Left renal pelvis (tissue), 4 donors: Measurements from ENCODE around the gene SND1. TPM values are rescaled to one million over a fixed set of nuclear protein-coding genes. Genes with fewer than 3 reads are reported as not detected.

Experiments
- DNase-seq, 4 donors: peaks; one replicate each; pipeline ENCODE4 v3.0.0-alpha.2; 2013; ENCODE audit warnings: low read depth in 4 of 4, low spot score in 3 of 4
- polyA plus RNA-seq, 4 donors: library from polyadenylated mRNA; unstranded; fragments of 120-200 nt; gene quantifications; one replicate each; pipeline ENCODE4 v1.2.1, GENCODE V29; 2013; ENCODE audit not compliant: insufficient read length in 4 of 4

Gene SND1
- polyA plus RNA-seq, 4 donors: 129 to 161 (median 145) TPM

DNA sequence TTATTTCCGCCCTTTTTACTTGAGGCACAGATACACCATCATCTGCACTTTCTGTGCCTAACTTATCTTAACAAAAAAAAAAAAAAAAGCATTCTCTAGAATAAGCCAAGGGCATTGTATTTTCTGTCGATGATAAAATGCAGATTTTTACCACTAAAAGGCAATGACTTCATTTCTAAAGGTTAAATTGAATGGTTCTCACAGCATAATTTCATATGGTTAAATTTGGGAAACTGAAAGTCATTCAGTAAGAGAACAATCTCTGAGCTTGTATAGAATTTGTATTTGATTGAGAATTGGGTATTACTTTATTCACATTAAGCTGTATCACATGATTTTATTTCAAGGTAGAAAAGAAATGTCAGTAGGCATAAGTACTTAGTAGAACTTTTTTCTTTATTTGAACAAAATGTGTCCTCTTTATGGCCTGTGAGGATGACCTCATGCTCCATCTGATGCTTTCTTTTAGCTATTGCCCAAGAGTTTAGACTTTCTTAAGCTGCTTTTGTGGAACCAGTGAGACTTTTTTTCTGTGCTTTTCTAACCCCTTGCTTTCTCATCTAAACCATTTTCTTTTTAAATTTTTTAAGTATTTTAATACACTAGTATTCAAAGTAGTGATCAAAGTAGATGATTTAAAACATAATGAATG lies 268.9 kb downstream of the SND1 start:
- DNase-seq: no peak

DNA sequence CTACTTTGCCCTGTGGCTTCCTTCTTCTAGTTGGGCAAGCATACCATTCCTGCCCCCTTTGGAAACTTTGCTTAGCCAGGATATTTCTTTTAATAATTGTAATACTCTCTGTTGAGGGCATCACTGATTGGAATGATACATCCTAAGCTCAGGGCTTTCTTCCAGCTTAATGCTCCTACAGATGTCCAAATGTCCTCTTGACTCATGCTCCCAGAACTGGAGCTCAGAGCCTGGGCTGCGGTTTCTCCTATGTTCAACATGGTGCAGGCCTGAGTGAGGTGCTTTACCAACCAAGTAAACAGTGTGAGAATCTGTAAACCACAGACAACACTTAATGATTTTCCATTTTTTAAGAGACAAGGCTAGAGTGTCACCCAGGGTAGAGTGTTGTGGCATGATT lies 270.7 kb downstream of the SND1 start:
- no peak for DNase-seq

DNA sequence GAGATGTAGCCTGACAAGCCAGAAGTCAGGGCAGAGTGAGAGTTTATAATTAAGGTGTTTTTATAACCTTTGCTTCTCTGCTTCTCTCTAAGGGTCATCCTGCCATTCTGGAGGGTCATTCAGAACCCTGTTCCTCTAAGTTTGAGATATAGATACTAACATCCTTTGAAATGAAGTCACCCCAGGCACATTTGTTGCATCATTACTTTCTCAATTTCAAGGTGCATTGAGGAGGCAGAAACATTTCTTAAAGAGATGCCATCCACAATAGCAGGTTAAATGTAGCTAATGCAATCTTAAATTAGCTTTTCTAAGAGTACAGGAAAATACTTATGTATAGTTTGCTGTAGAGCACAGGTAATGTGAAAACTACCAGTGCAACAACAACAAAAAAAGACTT lies 272.9 kb downstream of the SND1 start:
- DNase-seq: no peak

DNA sequence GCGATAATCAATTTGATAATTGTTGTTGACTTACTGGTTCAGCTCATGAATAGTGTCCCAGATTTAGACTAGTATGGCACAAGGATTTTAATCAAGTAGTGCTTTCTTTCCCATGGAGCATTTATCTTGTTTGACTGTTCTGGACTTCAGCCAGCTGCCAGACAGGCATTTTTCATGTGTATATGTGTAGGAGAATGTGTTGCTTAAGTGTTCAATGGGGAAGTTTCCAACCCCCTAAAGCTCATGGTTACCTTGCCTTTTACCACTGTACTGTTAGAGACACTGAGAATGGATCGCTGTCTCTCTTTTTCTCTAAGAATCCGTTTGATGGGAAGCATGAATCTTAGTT lies 275.3 kb downstream of the SND1 start:
- DNase-seq: peak in 1 of 4 donors; percentile 17

DNA sequence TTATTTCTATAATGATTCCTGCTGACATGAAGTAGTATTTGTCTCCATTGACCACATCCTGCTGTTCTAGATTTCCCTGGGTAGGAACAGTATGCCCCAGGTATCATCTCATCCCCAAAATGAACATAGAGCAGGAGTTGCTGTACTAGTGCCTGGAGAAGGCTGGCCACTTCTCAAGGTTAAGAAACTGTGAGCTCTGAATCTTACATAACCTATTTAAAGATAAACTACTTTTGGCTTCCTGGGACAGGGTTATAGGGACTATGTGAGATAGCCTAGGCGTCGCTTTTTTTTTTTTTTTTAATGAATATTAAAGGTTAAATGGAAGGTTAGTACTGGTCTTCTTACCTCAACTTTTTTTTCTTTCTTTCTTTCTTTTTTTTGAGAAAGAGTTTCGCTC lies 276.2 kb downstream of the SND1 start:
- DNase-seq: no peak

DNA sequence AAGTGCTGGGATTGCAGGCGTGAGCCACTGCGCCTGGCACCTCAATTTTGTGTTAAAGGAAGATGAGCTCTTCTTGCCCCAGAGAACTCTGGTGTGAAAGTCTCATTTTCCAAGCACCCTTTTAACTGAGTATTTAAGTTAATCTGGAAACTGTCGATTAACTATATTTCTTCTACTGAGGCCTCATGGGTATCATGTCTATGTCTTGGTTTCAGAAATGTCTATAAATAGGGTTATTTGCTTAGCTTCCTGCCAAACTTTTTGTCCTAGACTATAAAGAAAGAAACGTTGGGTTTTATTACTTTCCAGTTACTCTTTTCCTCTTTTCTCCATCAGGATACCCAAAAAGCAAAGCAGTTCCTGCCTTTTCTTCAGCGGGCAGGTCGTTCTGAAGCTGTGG lies 276.9 kb downstream of the SND1 start:
- no peak for DNase-seq

DNA sequence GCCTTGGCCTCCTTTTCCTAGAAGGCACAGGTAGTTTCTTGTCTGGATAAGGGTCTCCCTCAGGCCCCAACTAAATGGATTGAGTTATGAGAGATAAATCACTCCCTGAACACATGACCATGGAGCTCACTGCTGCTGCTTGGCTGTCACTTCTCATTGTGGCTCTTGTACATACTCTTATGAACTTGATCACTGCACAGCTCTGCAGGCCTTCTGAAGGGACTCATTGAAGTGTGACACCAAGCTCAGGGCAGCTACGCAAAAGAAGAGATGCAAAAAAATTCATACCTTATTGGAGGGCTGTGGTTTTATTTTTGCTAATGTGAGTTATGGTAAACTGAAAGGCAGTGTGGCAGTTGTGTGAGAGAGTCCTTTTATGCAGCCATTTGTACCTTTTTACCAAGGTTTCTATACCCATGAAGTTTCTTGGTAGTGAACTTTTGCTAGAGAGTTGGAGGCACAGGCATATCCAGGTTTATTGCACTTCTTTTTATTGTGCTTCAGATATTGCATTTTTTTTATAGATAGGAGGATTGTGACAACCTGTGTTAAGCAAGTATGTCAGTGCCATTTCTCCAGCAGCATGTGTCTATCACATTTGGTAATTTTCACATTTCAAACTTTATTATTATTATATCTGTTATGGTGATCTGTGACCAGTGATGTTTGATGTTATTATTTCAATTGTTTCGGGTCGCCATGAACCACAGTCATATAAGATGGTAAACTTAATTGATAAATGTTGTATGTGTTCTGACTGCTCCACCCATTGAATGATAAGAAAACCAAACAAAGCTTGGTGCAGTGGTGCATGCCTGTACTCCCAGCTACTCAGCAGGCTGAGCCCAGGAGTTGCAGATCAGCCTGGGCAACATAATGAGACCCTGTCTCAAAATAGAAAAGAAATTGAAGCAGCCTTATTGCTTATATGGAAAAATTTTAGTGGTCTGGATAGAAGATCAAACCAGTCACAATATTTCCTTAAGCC lies 278.6 kb downstream of the SND1 start:
- DNase-seq: no peak

DNA sequence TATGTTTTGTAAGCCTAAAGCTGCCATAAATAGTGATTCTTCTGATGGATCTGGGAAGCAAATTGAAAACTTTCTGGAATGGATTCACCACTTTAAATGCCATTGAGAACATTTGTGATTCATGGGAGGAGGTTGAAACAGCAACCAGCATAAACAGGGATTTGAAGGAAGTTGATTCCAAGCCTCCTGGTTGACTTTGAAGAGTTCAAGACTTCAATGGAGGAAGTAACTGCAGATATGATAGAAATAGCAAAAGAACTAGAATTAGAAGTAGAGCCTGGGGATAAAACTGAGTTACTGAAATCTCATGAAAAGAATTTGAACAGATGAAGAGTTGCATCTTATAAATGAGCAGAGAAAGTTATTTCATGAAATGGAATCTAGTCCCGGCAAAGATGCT lies 280.1 kb downstream of the SND1 start:
- no peak for DNase-seq

DNA sequence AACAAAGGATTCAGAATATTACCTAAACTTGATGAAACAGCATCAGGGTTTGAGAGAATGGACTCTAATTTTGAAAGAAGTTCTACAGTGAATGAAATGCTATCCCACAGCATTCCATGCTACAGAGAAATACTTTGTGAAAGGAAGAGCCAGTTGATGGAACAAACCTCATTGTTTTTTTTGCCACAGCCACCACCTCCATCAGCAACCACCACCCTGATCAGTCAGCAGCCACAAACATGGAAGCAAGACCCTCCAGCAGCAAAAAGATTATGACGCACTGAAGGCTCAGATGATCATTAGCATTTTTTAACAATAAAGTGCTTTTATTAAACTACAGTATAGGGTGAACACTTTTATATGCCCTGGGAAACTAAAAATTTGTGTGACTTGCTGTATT lies 280.5 kb downstream of the SND1 start:
- no peak for DNase-seq

DNA sequence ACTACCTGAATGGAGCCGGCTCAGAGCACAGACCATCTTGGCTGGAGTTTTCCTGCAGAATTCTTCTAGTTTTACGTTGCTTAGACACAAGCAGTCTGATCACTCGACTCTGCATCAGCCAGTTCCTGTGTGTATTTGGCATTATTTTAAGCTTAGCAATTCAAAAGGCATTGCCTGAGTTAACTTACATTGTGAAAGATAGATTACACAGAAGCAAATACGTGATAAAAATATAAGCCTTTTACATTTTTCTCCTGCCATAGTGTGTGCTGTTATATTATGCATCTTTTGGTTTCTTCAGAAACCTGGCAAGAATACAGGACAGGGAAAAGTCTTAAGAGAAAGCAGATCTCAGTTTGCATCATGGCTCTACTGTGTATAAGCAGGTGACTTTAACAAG lies 281.2 kb downstream of the SND1 start:
- no peak for DNase-seq

DNA sequence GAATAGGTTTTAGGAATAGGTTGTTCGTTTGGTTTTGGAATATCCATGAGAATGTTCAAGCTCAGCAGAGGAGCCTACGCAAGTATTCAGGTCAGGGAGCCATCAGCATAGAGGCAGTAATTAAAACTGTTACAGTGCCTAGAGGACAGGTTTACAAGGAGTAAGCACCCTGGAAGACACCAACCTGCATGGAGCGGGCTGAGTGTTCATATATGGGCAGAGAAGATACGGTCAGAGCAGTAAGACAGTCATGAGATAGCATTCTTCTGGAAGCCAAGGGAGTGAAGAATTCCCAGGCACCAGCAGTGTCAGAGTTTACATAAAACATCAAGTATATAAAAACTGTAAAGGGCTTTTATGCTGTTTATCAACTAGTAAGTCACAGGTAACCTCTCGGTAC lies 282.7 kb downstream of the SND1 start:
- no peak for DNase-seq

DNA sequence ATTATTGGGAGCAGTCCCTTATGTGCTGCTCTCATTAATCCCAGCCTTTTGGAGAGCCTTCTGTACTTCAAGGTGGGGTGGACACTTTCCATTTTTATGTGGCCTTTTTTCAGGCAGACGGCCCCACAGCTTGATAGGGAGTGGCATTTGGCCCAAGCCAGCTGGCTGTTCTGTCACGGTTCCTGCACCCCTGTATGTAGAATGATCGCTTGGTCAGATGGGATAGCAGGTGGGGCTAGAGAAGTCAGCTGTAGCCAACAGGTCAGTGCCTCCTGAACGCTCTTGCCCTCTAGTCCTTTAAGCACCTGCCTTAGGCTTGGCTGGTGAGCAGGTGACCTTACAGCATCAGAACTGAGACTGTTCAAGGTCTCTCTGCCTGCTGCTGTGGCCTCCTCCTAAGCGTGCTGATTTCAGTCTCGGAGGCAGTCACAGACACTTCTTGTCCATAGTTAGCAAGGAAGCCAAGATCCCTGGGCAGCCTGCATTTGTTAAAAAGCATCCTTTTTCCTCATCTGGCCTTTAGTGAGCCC lies 283.9 kb downstream of the SND1 start:
- peak in 1 of 4 donors; percentile 14 for DNase-seq

DNA sequence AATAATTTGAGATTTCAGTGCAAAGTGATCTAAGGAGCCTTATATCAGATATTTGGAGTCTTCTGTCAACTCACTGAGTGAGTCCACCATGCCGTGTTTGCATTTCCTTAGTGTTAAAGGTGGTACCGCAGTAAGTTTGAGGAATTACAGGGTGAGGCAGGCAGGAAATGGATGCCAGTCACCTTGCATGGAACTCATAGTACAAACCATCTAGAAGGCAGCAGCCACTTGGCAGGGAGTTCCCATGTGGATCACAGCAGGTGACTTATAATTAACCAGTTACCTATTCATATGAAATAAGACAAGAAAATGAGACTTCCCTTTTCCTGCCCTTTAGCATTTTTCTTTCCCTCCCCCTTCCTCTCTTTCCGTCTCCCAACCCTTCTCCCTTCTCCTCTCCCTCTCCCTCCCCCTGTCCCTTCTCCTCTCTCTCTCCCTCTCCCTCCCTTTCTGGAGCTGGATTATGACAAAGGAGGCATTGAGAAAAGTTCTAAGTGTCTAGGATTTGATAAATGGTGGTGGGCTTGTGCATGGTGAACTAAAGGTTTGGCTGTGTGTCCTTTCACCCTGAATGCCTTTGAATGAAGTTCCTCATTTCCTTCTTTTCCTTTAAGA lies 285.2 kb downstream of the SND1 start:
- no peak for DNase-seq

DNA sequence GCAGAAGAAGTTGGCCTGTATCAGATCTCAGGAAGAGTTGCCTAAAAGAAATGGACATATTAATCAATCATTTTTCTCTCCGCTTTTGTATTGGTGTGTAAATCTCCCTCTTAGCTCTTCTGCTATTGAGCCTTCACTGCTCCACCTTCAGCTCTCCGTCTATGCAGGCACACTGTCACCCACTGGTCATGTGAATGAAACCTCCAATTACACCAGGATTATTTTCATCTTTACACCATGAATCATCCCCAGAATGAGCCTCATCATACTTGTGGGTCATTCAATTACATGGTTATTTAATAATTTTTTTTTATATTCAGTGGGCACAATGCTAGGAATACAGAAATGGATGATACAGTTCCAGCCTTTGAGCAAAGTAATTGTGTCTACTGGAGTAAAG lies 286.6 kb downstream of the SND1 start:
- DNase-seq: no peak

DNA sequence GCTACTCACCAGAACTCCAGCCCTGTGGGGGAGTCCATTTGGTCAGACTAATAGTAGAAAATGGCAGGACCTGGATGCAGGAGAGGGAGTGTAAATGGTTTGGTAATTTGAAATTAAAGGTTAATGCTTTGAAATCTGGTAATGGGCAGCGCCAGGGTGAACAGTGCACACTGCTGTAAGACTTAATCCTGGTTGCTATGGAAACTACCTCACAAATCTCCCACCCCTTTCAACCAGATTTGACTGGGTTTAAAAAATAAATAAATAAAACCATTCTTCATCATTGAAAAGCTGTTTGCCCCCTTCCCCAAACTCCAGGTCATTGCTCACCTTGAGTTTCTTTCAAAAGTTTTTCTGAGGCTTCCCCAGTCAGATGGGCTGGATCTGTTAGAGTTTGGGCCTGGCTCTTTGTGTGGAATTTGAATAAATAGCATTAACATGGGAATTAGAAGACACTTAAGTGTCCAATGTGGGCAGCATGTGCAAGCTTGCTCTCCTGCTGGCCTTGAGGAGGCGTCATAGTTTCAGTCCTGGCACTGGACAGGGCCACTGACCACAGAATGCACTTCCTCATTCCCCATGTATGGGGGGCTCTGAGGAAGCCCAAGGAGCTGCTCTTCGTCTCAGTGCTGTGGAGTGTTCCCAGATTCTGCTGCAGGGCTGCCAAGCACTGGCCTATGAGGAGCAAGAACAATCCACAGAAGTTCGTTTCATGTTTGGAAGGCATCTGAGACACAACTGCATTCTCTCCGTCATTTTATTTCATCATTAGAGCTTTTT lies 288.6 kb downstream of the SND1 start:
- DNase-seq: no peak

DNA sequence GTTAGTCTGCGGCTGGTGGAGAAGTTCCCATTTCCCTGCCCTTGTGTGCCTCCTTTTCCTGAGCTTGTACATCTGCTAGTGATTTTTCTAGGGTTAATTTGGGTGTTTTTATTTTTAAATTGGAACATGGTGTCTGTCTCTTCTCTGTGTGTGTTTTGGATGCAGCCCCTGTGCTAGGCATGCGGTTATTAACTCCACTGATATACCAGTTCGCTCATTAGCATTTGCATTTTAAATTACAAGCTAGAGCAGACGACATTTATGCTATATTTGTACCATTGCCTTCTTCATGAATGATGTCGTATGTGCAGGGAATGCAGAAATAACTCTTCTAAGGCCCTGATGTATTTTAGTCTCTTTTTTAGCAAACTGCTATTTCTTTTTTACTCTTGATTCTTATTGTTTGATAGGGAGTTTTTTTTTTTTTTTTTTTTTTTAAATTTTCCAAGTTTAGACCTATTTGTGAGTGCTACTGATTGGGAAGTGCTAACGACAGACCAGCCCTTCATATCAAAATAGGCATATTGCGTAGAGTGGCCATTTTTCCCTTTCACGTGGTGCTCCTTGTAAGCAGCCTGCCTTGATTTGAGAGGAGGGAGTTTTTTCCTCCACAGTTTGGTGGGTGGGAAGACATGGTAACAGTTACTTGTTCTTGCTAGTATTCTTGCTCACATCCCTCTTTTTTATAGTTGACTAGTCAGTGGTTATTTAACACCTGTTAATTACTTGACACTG lies 289.6 kb downstream of the SND1 start:
- no peak for DNase-seq

DNA sequence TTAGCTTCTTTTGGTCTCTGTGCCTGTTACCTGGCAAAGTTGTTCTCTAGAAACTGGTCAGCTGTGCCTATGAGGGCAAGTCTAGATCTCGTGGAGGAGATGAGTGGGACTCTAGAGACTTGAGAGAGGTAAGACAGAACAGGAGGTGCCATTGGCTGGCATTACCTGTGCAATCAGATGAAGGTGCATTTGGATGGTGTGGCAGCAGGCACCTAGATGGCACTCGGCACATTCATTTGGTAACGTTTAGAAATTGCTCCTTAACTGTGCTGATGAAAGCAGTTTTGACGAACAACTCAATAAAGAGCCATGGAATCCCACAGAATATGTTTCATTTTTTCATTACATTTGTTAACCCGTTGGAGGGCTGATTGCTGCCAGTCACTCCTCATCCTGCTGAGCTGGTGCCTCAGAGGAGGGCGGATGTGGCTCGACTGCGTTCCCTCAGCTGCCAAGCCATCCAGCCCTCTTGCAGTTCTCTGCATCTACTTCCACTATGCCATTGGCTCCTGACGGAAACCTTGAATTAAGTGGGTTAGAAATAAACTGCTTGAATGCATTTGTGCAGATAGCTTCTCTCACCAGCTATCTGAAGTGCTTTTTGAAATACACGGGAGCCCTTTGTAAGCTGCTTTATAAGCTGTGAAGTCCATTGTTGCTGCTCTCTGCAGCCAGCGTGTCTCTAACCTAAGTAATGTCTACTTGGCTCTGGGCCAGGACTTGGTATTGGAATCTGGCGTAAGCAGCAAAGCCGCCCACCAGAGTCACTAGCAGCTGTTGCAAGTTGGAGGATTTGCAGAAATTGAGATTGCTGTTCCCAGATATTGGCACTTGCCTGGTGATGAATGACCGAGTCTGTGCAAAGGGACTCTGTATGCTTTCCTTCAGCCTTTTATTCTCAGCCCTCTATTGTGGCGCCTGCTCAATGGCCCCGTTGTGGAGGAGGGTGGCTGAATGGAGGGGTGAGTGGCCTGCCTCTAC lies 291.8 kb downstream of the SND1 start:
- DNase-seq: peak in 1 of 4 donors; percentile 21

DNA sequence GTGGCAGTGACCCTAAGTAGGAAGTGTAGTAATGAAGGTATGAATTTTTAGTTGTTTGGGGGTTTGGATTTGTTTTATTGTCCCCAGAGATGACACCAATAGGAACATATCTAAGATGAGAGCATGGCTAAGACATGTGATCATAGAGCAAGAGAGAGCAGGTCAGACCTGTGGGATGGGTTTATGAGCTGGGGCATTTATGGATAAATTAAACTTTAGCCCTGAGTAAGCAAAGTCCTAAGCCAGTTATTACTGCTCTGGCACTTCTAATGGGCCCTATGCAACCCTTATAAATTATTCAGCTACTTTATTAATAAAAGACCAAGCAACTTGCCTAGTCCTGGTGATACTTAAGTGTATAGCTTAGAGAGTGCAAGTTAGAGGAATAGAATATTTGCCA lies 294.1 kb downstream of the SND1 start:
- DNase-seq: no peak

DNA sequence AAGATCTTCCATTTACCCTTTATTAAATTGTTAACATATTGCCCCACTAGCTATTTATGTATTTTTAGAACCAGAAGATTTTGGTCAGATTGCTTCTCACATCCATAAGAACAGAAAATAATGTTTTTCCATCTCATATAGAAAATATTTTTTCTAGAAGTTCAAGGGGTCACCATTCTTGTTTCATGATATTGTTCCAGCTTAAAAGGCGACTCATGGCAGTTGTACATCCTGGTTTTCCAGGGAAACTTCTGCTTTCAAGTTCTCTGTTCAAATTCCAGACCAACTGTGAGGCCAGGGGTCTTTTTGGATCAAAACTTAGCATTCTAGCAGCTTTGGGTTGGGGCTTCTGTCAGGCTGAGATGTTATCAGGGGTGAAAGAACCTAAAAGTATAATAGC lies 294.9 kb downstream of the SND1 start:
- no peak for DNase-seq
